Measurements from ENCODE around the gene LRRC51. TPM values are rescaled to one million over a fixed set of nuclear protein-coding genes. Genes with fewer than 3 reads are reported as not detected.

LRRC51 gene
- total and polyA plus RNA-seq, 2 of the 8 experiments (the other 6 are each of a cell fraction or from before 2014, with no cell fraction given), result 7.7 to 7.9 TPM

GRCh38 chr11:72075756-72076155 lies 4.9 kb upstream of the LRRC51 start (continued):
- TF ChIP-seq KDM5A (IDR thresholded peaks at IDR 0.05; ENCODE audit: low read length) (no peak), ASH2L (IDR thresholded peaks at IDR 0.05; ENCODE audit: low read length) (no peak), SUZ12 (IDR thresholded peaks at IDR 0.05; ENCODE audit: low read length) (no peak), CHD2 (IDR thresholded peaks at IDR 0.05; ENCODE audit: low read length) (no peak)
